KOPT-K1 (cell line): ENCODE measurements around the gene LMO7.

ENCODE experiments used
- H3K27ac ChIP-seq: fragments of 200-600 bp; sonication (generic); 2 replicates; pipeline ENCODE4 v1.5.1; 2016; ENCODE audit warnings: antibody characterized with exemption, mild to moderate bottlenecking, low read depth, low read length; ENCODE audit not compliant: poor library complexity, severe bottlenecking
- H3K36me3 ChIP-seq: fragments of 200-600 bp; sonication (generic); 2 replicates; pipeline ENCODE4 v1.5.1; 2017; ENCODE audit warnings: antibody characterized with exemption, mild to moderate bottlenecking, low read length, moderate library complexity; ENCODE audit not compliant: insufficient read depth
- H3K9me3 ChIP-seq: fragments of 200-600 bp; sonication (generic); 2 replicates; pipeline ENCODE4 v1.5.1; 2017; ENCODE audit warnings: antibody characterized with exemption, low read length, mild to moderate bottlenecking; ENCODE audit not compliant: insufficient read depth, poor library complexity, severe bottlenecking

The LMO7 gene

GRCh38 chr13:75855216-75855615 is 219.1 kb downstream of the LMO7 start:
- Histone ChIP-seq H3K36me3 (peaks cover 3% of the 10 kb centered on the region; the same call in 1 of the 2 replicates), H3K9me3 (no peaks in the 10 kb centered on the region), H3K27ac (no peak overlapping the region)

GRCh38 chr13:75855847-75856246 is 219.7 kb downstream of the LMO7 start:
- H3K36me3 ChIP-seq = peaks cover 3% of the 10 kb centered on the region; the same call in 1 of the 2 replicates
- H3K27ac ChIP-seq = no peak overlapping the region
- no peaks in the 10 kb centered on the region for H3K9me3 ChIP-seq

- peaks cover 3% of the 10 kb centered on the region; the same call in 1 of the 2 replicates for H3K36me3 ChIP-seq
- H3K27ac ChIP-seq = no peak overlapping the region
- no peaks in the 10 kb centered on the region for H3K9me3 ChIP-seq
Measured at GRCh38 chr13:75857291-75857690, 221.2 kb downstream of the LMO7 start.

- H3K27ac ChIP-seq = no peak overlapping the region
- no peaks in the 10 kb centered on the region for H3K9me3 ChIP-seq
- H3K36me3 ChIP-seq = no peaks in the 10 kb centered on the region
Measured at GRCh38 chr13:75860935-75861334, 224.8 kb downstream of the LMO7 start.

- no peaks in the 10 kb centered on the region for H3K36me3 ChIP-seq
- H3K27ac ChIP-seq = no peak overlapping the region
Measured at GRCh38 chr13:75861786-75862185, 225.7 kb downstream of the LMO7 start.

GRCh38 chr13:75864718-75865117 is 228.6 kb downstream of the LMO7 start:
- Histone ChIP-seq H3K36me3 (no peaks in the 10 kb centered on the region), H3K27ac (no peak overlapping the region), H3K9me3 (no peaks in the 10 kb centered on the region)

More at GRCh38 chr13:75861786-75862185, 225.7 kb downstream of the LMO7 start:
- no peaks in the 10 kb centered on the region for H3K9me3 ChIP-seq

- Histone ChIP-seq H3K36me3 (no peaks in the 10 kb centered on the region), H3K9me3 (no peaks in the 10 kb centered on the region), H3K27ac (no peak overlapping the region)
Measured at GRCh38 chr13:75867379-75868117, 231.4 kb downstream of the LMO7 start.

GRCh38 chr13:75869981-75870380 is 233.9 kb downstream of the LMO7 start:
- no peak overlapping the region for H3K27ac ChIP-seq
- no peaks in the 10 kb centered on the region for H3K9me3 ChIP-seq

GRCh38 chr13:75870397-75870903 is 234.3 kb downstream of the LMO7 start:
- no peaks in the 10 kb centered on the region for H3K9me3 ChIP-seq
- H3K27ac ChIP-seq = no peak overlapping the region
- H3K36me3 ChIP-seq = no peaks in the 10 kb centered on the region

More at GRCh38 chr13:75869981-75870380, 233.9 kb downstream of the LMO7 start:
- H3K36me3 ChIP-seq = no peaks in the 10 kb centered on the region

GRCh38 chr13:75871059-75871458 is 234.9 kb downstream of the LMO7 start:
- Histone ChIP-seq H3K27ac (no peak overlapping the region), H3K36me3 (no peaks in the 10 kb centered on the region), H3K9me3 (no peaks in the 10 kb centered on the region)

- Histone ChIP-seq H3K27ac (no peak overlapping the region), H3K9me3 (no peaks in the 10 kb centered on the region)
Measured at GRCh38 chr13:75872980-75873379, 236.8 kb downstream of the LMO7 start.

GRCh38 chr13:75873494-75873893 is 237.4 kb downstream of the LMO7 start:
- H3K36me3 ChIP-seq = no peaks in the 10 kb centered on the region
- no peaks in the 10 kb centered on the region for H3K9me3 ChIP-seq
- no peak overlapping the region for H3K27ac ChIP-seq

More at GRCh38 chr13:75872980-75873379, 236.8 kb downstream of the LMO7 start:
- no peaks in the 10 kb centered on the region for H3K36me3 ChIP-seq

- Histone ChIP-seq H3K36me3 (no peaks in the 10 kb centered on the region), H3K27ac (no peak overlapping the region), H3K9me3 (no peaks in the 10 kb centered on the region)
Measured at GRCh38 chr13:75875450-75875849, 239.3 kb downstream of the LMO7 start.

GRCh38 chr13:75876142-75877050 is 240.3 kb downstream of the LMO7 start:
- Histone ChIP-seq H3K36me3 (no peaks in the 10 kb centered on the region), H3K9me3 (no peaks in the 10 kb centered on the region), H3K27ac (no peak overlapping the region)

- Histone ChIP-seq H3K27ac (no peak overlapping the region), H3K36me3 (no peaks in the 10 kb centered on the region), H3K9me3 (no peaks in the 10 kb centered on the region)
Measured at GRCh38 chr13:75877071-75877470, 240.9 kb downstream of the LMO7 start.
